Chondrocyte (in vitro differentiated cells): ENCODE measurements around the gene AMOTL2. TPM values are rescaled to one million over a fixed set of nuclear protein-coding genes. Genes with fewer than 3 reads are reported as not detected.

Experiments
- DNase-seq: peaks from one replicate; pipeline ENCODE4 v3.0.0; 2021; ENCODE audit warnings: mixed read lengths, low spot score
- H3K27ac Mint-ChIP-seq: one replicate; pipeline ENCODE4 v1.8.0; 2021; ENCODE audit warnings: mild to moderate bottlenecking, moderate library complexity, mixed read lengths; ENCODE audit not compliant: unreplicated experiment
- H3K27me3 Mint-ChIP-seq: 2 replicates; pipeline ENCODE4 v1.8.0; 2021; ENCODE audit warnings: low read depth, mixed read lengths
- H3K36me3 Mint-ChIP-seq: 2 replicates; pipeline ENCODE4 v1.8.0; 2021; ENCODE audit warnings: low read depth, mixed read lengths
- H3K4me1 Mint-ChIP-seq: 2 replicates; pipeline ENCODE4 v1.8.0; 2021; ENCODE audit warnings: low read depth, mild to moderate bottlenecking, mixed read lengths
- H3K4me3 Mint-ChIP-seq: one replicate; pipeline ENCODE4 v1.8.0; 2021; ENCODE audit warnings: mild to moderate bottlenecking, moderate library complexity, mixed read lengths; ENCODE audit not compliant: unreplicated experiment
- H3K9me3 Mint-ChIP-seq: 2 replicates; pipeline ENCODE4 v1.8.0; 2021; ENCODE audit warnings: low read depth, mixed read lengths
- CTCF ChIP-seq: fragments of 200-600 bp; sonication (generic); IDR thresholded peaks from 2 replicates; pipeline ENCODE4 v1.5.0; 2021; ENCODE audit warnings: antibody characterized with exemption, mild to moderate bottlenecking, moderate library complexity
- long read RNA-seq: library from polyadenylated mRNA; stranded (forward); transcript quantifications from one replicate; pipeline ENCODE4 v2.0.0, GENCODE V29; 2021
- total RNA-seq: library from RNA; stranded (reverse); gene quantifications from 3 replicates; pipeline ENCODE4 v1.2.1, GENCODE V29; 2021

The AMOTL2 gene
- total RNA-seq, result 145 to 259 TPM (median 256 TPM) in 3 replicates
- long read RNA-seq, full-length matches to known transcripts, result 379 of 534 reads
- long read RNA-seq, partial matches to known transcripts, result 127 of 534 reads
- long read RNA-seq, other reads (novel, unspliced or antisense), result 28 of 534 reads

DNA sequence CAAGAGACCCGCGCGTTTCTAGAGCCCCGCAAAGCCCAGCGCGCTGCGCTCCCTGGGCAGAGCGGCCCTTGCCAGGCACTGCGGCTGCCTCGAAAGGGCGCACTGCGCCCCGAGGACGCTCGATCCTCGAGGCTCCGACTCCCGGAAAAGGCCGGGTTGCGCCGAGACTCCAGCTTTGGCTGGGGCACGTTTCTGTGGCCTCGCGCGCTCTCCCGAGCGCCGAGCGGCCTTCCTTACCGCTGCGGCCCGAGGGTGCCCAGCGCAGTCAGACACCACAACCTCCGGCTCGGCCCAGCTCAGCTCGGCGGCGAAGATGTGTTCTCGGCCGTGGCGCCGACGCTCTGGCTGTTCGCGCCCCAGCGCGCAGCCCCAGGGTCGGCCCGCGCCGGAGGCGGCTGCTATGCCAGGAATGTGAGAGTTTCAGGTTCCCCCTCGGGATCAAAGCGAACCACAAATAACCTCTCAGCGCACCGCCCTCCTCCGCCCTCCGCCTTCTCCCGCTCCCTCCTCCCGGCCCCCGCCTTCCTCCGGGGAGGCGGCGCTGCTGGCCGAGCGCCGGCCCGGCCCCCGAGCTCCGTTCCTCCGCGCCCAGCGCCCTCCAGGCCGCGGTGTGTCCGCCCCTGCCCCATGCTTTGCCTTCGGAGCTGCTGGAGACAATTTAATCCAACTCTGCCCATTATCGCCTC lies at the start of gene AMOTL2:
Gene AMOTL2, minus strand, starts transcription at position 343 of the 686 bp plus-strand sequence. CDS start 3,014 bp downstream, outside the sequence.
- TF ChIP-seq CTCF, result no peak
- peaks cover 32% of the 10 kb centered on the region for H3K36me3 Mint-ChIP-seq
- no peaks in the 10 kb centered on the region for H3K9me3 Mint-ChIP-seq
- peaks cover 44% of the 10 kb centered on the region for H3K4me1 Mint-ChIP-seq
- H3K27ac Mint-ChIP-seq, result peak within 1 kb of the TSS; percentile 97
- DNase-seq, result no peak
- H3K4me3 Mint-ChIP-seq, result peak within 1 kb of the TSS; percentile 97
- H3K27me3 Mint-ChIP-seq, result no peaks in the 10 kb centered on the region

DNA sequence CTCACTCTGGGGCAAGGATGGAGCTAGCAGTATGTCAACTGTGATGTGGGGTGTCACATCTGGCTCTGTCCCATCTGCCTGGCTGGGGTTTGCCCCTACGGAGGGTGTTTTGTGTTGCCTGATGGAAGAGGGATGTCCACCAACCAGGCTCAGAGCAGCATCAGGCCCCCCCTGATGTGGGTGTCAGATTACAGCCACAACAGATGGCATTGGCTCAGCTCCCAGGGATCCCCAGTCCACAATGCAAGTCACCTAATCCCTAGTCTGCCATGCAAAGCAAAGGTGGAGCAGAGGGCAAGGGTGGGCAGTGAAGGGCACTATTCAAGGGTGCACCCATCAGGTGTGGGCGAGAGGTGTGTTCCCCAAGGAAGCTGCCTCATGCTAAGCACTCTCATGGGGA lies 48.9 kb upstream of the AMOTL2 start:
- H3K9me3 Mint-ChIP-seq, result no peaks in the 10 kb centered on the region
- no peak for TF ChIP-seq CTCF
- H3K36me3 Mint-ChIP-seq, result no peaks in the 10 kb centered on the region

DNA sequence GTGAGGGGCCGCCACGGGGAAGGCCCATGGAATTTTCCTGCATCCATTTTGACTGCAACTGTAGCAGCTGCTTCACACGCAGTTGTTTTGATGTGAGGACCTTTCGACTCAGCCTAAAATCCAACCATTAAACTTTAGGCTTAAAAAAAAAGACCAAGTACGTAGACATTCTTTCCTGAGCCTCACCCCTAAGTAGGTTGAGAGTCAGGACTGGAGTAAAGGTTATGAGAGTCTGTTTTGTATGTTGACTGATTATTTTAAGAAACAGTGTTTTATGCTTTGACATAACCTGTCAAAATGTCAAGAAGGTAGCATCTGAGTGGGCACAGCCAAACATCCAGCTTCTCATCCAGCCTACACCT lies 45.7 kb upstream of the AMOTL2 start:
- peaks cover 1% of the 10 kb centered on the region for H3K9me3 Mint-ChIP-seq
- H3K27me3 Mint-ChIP-seq, result no peaks in the 10 kb centered on the region
- no peaks in the 10 kb centered on the region for H3K4me1 Mint-ChIP-seq
- no peak overlapping the region for H3K27ac Mint-ChIP-seq
- H3K4me3 Mint-ChIP-seq, result no peak overlapping the region
- no peak for TF ChIP-seq CTCF
- no peaks in the 10 kb centered on the region for H3K36me3 Mint-ChIP-seq
- no peak for DNase-seq

More for the DNA sequence above, 48.9 kb upstream of the AMOTL2 start:
- H3K4me1 Mint-ChIP-seq, result peaks cover 15% of the 10 kb centered on the region
- H3K27me3 Mint-ChIP-seq, result no peaks in the 10 kb centered on the region
- DNase-seq, result no peak
- no peak overlapping the region for H3K4me3 Mint-ChIP-seq
- no peak overlapping the region for H3K27ac Mint-ChIP-seq

- Mint-ChIP-seq H3K27ac (no peak overlapping the region), H3K4me3 (no peak overlapping the region), H3K36me3 (no peaks in the 10 kb centered on the region), H3K4me1 (no peaks in the 10 kb centered on the region), H3K9me3 (peaks cover 5% of the 10 kb centered on the region), H3K27me3 (no peaks in the 10 kb centered on the region)
- TF ChIP-seq CTCF, result no peak
- DNase-seq, result no peak
Observed at GRCh38 chr3:134419214-134419959, 45.1 kb upstream of the AMOTL2 start.

DNA sequence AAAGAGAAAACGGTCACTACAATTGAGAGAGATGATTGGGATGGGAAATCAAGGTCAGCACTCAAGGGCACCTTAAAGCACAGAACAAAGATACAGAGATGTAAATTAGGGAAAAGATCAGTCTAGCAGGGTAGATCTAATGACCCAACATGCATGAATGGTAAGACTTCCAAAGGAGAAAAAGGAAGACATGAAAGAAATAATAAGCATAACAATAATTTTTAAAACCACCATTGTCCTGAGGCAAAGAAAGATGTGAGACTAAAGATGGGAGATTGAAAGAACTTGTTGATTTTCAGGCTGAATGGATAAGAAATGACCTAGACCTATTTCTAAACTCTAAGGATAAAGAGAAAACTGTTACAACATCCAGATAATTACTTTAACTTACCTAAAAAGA lies 34.8 kb upstream of the AMOTL2 start:
- DNase-seq, result no peak
- H3K4me1 Mint-ChIP-seq, result peaks cover 24% of the 10 kb centered on the region
- no peak for TF ChIP-seq CTCF
- no peaks in the 10 kb centered on the region for H3K36me3 Mint-ChIP-seq
- no peak overlapping the region for H3K4me3 Mint-ChIP-seq
- H3K27ac Mint-ChIP-seq, result no peak overlapping the region
- no peaks in the 10 kb centered on the region for H3K9me3 Mint-ChIP-seq
- H3K27me3 Mint-ChIP-seq, result no peaks in the 10 kb centered on the region
